GM23338 (cell line): ENCODE data around the gene ZNF865. TPM values are rescaled to one million over a fixed set of nuclear protein-coding genes. Genes with fewer than 3 reads are reported as not detected.

Source experiments
- ATAC-seq: fragments of 200-7000 bp; cut with Tn5 transposase; 3 replicates; pipeline ENCODE4 v1.9.1; 2020
- DNase-seq: peaks from one replicate; pipeline ENCODE4 v3.0.0-alpha.2; 2015; ENCODE audit warnings: low spot score
- H2AFZ ChIP-seq: fragments of 200-600 bp; sonication (generic); 2 replicates; pipeline ENCODE4 v1.8.0; 2016; ENCODE audit warnings: antibody characterized with exemption, mild to moderate bottlenecking, moderate library complexity
- H3F3A ChIP-seq: fragments of 200-600 bp; sonication (generic); replicated peaks from 2 replicates; pipeline ENCODE4 v1.8.0; 2017; ENCODE audit warnings: antibody characterized with exemption, mixed run types, low read depth
- H3K27ac ChIP-seq: fragments of 200-600 bp; sonication (generic); 2 replicates; pipeline ENCODE4 v1.6.1; 2016; ENCODE audit warnings: low read depth
- H3K27me3 ChIP-seq: fragments of 200-600 bp; sonication (generic); 2 replicates; pipeline ENCODE4 v1.8.0; 2016; ENCODE audit warnings: mild to moderate bottlenecking, mixed run types, moderate library complexity; ENCODE audit not compliant: insufficient read depth
- H3K36me3 ChIP-seq: fragments of 200-600 bp; sonication (generic); 2 replicates; pipeline ENCODE4 v1.8.0; 2016; ENCODE audit warnings: mild to moderate bottlenecking; ENCODE audit not compliant: insufficient read depth
- H3K4me1 ChIP-seq: fragments of 200-600 bp; sonication (generic); 2 replicates; pipeline ENCODE4 v1.8.0; 2016; ENCODE audit warnings: mild to moderate bottlenecking, moderate library complexity; ENCODE audit not compliant: insufficient read depth
- H3K4me2 ChIP-seq: fragments of 200-600 bp; sonication (generic); 2 replicates; pipeline ENCODE4 v1.7.1; 2017; ENCODE audit warnings: mixed run types
- H3K4me3 ChIP-seq: fragments of 200-600 bp; sonication (generic); 2 replicates; pipeline ENCODE4 v1.6.1; 2016; ENCODE audit warnings: mixed run types
- H3K79me2 ChIP-seq: fragments of 200-600 bp; sonication (generic); replicated peaks from 2 replicates; pipeline ENCODE4 v1.8.0; 2017; ENCODE audit warnings: mild to moderate bottlenecking; ENCODE audit not compliant: insufficient read depth
- H3K9me2 ChIP-seq: fragments of 200-600 bp; sonication (generic); 2 replicates; pipeline ENCODE4 v1.8.0; 2017; ENCODE audit not compliant: insufficient read depth
- H4K20me1 ChIP-seq: fragments of 200-600 bp; sonication (generic); replicated peaks from 2 replicates; pipeline ENCODE4 v1.8.0; 2017; ENCODE audit warnings: mild to moderate bottlenecking; ENCODE audit not compliant: insufficient read depth
- H3K27ac Mint-ChIP-seq: 2 replicates; pipeline ENCODE4 v1.8.0; 2020; ENCODE audit warnings: inconsistent platforms, mild to moderate bottlenecking, moderate library complexity, mixed read lengths
- H3K27me3 Mint-ChIP-seq: 3 replicates; pipeline ENCODE4 v1.8.0; 2022; ENCODE audit warnings: low read depth, mild to moderate bottlenecking, moderate library complexity, mixed read lengths, inconsistent platforms; ENCODE audit not compliant: insufficient read depth, poor library complexity
- H3K36me3 Mint-ChIP-seq: 3 replicates; pipeline ENCODE4 v1.8.0; 2021; ENCODE audit warnings: low read depth, mild to moderate bottlenecking, inconsistent platforms, moderate library complexity, mixed read lengths
- H3K4me1 Mint-ChIP-seq: 3 replicates; pipeline ENCODE4 v1.8.0; 2020; ENCODE audit warnings: mild to moderate bottlenecking, inconsistent platforms, mixed read lengths
- H3K4me3 Mint-ChIP-seq: 3 replicates; pipeline ENCODE4 v1.8.0; 2021; ENCODE audit warnings: moderate library complexity, mild to moderate bottlenecking, inconsistent platforms, mixed read lengths
- H3K9me3 Mint-ChIP-seq: 3 replicates; pipeline ENCODE4 v1.8.0; 2020; ENCODE audit warnings: moderate library complexity, mild to moderate bottlenecking, inconsistent platforms, mixed read lengths
- CREB1 ChIP-seq: fragments of 250-450 bp; sonication (Bioruptor Pico); IDR thresholded peaks from 2 replicates; pipeline ENCODE4 v1.5.0; 2020; ENCODE audit warnings: low read depth, mild to moderate bottlenecking, moderate library complexity
- EZH2 ChIP-seq: fragments of 200-600 bp; sonication (generic); IDR thresholded peaks from one replicate; pipeline ENCODE4 v1.8.0; 2017; ENCODE audit warnings: antibody characterized with exemption, mild to moderate bottlenecking, low read depth; ENCODE audit not compliant: unreplicated experiment
- EZH2phosphoT487 ChIP-seq: fragments of 200-600 bp; sonication (generic); IDR thresholded peaks from one replicate; pipeline ENCODE4 v1.8.1; 2018; ENCODE audit warnings: antibody characterized with exemption; ENCODE audit not compliant: unreplicated experiment
- POLR2AphosphoS5 ChIP-seq: IDR thresholded peaks from 2 replicates; pipeline ENCODE4 v1.6.1; 2016; ENCODE audit warnings: antibody characterized with exemption, low read depth
- STAT1 ChIP-seq: IDR thresholded peaks from one replicate; pipeline ENCODE4 v1.6.1; 2016; ENCODE audit warnings: antibody characterized with exemption; ENCODE audit not compliant: unreplicated experiment
- ZNF114 ChIP-seq: fragments of 250-450 bp; sonication (Bioruptor Pico); IDR thresholded peaks from 2 replicates; pipeline ENCODE4 v1.5.0; 2020; ENCODE audit warnings: mild to moderate bottlenecking, moderate library complexity
- polyA plus RNA-seq: library from polyadenylated mRNA; unstranded; fragments of >200 nt; fragmentation: Nextera tagmentation; extraction: Ambion mirVana; gene quantifications from 2 replicates; pipeline ENCODE4 v1.2.1, GENCODE V29; 2016
- total RNA-seq: library from RNA; depleted of rRNA; stranded (reverse); fragments of >200 nt; shearing (Covaris generic); gene quantifications from 2 replicates; pipeline ENCODE4 v1.2.3, GENCODE V29; 2014
- TF ChIP-seq, protein P1 (sequence below): fragments of 250-450 bp; sonication (Bioruptor Pico); IDR thresholded peaks from 2 replicates; pipeline ENCODE4 v1.5.0; 2020; ENCODE audit warnings: mild to moderate bottlenecking, moderate library complexity
- TF ChIP-seq, protein P2 (sequence below): IDR thresholded peaks from 2 replicates; pipeline ENCODE4 v1.6.1; 2016; ENCODE audit warnings: antibody characterized with exemption

The ZNF865 gene
- total and polyA plus RNA-seq, 2 experiments from 2014 or later: 2.2 to 12.1 TPM

DNA sequence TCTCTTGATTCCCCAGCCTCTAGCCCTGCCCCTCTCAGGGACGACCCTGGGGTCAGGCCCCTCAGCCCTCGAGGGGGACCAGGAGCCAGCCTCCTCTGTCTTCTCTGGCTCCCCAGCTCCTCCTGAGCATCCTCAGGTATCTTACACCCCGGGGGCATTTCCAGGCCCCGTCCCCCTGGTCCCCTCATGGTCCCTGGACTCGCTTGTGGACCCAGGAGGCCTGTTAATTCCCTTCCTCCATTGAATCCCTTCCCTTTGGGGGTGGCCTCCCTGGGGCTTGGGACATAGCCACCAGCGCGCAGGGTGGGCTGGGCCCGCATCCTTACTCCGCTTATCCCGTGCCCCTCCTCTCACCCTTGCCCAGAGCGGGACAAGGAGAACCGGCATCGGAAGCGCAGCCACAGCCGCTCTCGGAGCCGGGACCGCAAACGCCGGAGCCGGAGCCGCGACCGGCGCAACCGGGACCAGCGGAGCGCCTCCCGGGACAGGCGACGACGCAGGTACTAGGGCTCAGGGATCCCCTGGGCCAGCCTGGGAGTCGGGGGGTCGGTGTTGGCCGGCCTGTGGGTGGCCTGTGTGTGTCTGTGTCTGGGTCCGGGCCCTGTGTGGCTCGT is 53.5 kb downstream of the ZNF865 start (continued):
- TF ChIP-seq, protein P1, sequence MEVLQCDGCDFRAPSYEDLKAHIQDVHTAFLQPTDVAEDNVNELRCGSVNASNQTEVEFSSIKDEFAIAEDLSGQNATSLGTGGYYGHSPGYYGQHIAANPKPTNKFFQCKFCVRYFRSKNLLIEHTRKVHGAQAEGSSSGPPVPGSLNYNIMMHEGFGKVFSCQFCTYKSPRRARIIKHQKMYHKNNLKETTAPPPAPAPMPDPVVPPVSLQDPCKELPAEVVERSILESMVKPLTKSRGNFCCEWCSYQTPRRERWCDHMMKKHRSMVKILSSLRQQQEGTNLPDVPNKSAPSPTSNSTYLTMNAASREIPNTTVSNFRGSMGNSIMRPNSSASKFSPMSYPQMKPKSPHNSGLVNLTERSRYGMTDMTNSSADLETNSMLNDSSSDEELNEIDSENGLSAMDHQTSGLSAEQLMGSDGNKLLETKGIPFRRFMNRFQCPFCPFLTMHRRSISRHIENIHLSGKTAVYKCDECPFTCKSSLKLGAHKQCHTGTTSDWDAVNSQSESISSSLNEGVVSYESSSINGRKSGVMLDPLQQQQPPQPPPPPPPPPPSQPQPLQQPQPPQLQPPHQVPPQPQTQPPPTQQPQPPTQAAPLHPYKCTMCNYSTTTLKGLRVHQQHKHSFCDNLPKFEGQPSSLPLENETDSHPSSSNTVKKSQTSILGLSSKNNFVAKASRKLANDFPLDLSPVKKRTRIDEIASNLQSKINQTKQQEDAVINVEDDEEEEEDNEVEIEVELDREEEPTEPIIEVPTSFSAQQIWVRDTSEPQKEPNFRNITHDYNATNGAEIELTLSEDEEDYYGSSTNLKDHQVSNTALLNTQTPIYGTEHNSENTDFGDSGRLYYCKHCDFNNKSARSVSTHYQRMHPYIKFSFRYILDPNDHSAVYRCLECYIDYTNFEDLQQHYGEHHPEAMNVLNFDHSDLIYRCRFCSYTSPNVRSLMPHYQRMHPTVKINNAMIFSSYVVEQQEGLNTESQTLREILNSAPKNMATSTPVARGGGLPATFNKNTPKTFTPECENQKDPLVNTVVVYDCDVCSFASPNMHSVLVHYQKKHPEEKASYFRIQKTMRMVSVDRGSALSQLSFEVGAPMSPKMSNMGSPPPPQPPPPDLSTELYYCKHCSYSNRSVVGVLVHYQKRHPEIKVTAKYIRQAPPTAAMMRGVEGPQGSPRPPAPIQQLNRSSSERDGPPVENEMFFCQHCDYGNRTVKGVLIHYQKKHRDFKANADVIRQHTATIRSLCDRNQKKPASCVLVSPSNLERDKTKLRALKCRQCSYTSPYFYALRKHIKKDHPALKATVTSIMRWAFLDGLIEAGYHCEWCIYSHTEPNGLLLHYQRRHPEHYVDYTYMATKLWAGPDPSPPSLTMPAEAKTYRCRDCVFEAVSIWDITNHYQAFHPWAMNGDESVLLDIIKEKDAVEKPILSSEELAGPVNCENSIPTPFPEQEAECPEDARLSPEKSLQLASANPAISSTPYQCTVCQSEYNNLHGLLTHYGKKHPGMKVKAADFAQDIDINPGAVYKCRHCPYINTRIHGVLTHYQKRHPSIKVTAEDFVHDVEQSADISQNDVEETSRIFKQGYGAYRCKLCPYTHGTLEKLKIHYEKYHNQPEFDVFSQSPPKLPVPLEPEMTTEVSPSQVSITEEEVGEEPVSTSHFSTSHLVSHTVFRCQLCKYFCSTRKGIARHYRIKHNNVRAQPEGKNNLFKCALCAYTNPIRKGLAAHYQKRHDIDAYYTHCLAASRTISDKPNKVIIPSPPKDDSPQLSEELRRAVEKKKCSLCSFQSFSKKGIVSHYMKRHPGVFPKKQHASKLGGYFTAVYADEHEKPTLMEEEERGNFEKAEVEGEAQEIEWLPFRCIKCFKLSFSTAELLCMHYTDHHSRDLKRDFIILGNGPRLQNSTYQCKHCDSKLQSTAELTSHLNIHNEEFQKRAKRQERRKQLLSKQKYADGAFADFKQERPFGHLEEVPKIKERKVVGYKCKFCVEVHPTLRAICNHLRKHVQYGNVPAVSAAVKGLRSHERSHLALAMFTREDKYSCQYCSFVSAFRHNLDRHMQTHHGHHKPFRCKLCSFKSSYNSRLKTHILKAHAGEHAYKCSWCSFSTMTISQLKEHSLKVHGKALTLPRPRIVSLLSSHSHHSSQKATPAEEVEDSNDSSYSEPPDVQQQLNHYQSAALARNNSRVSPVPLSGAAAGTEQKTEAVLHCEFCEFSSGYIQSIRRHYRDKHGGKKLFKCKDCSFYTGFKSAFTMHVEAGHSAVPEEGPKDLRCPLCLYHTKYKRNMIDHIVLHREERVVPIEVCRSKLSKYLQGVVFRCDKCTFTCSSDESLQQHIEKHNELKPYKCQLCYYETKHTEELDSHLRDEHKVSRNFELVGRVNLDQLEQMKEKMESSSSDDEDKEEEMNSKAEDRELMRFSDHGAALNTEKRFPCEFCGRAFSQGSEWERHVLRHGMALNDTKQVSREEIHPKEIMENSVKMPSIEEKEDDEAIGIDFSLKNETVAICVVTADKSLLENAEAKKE (CRISPR knock-in tag): no peak
- no peak for TF ChIP-seq CREB1 (CRISPR knock-in tag)
- TF ChIP-seq STAT1: no peak
- TF ChIP-seq, protein P2, sequence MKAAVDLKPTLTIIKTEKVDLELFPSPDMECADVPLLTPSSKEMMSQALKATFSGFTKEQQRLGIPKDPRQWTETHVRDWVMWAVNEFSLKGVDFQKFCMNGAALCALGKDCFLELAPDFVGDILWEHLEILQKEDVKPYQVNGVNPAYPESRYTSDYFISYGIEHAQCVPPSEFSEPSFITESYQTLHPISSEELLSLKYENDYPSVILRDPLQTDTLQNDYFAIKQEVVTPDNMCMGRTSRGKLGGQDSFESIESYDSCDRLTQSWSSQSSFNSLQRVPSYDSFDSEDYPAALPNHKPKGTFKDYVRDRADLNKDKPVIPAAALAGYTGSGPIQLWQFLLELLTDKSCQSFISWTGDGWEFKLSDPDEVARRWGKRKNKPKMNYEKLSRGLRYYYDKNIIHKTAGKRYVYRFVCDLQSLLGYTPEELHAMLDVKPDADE: no peak
- TF ChIP-seq EZH2phosphoT487: no peak
- TF ChIP-seq POLR2AphosphoS5: no peak

DNA sequence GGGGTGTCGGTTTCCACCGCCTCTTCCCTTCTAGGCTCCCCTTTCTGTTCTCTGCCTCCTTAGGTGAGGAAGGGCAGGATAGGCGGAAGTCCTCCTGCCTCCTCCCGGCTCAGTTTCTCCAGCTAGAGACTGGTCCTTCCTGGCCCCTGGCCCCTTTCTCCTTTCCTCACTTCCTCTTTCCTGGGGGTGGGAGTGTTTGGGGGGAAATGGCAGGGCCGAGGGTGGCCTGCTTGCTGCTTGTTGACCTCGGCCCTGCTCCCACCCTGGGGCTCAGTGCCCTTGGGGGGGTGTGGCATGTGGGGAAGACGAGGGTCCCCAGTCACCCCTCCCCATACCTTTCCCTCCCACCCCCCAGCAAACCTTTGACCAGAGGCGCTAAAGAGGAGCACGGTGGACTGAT is 54.4 kb downstream of the ZNF865 start:
- Histone ChIP-seq H4K20me1 (peaks cover 62% of the 10 kb centered on the region), H3K79me2 (peaks cover 94% of the 10 kb centered on the region), H3K4me2 (no peak overlapping the region), H2AFZ (no peak overlapping the region), H3K27ac (no peak overlapping the region), H3K36me3 (peaks cover 28% of the 10 kb centered on the region), H3K27me3 (no peaks in the 10 kb centered on the region), H3K4me1 (peaks cover 27% of the 10 kb centered on the region), H3F3A (peaks cover 22% of the 10 kb centered on the region), H3K4me3 (no peak overlapping the region), H3K9me2 (no peaks in the 10 kb centered on the region)
- Mint-ChIP-seq H3K4me3 (peak overlapping the region; percentile 35; the same call in 1 of the 3 replicates), H3K27me3 (peaks cover 16% of the 10 kb centered on the region), H3K4me1 (peaks cover 36% of the 10 kb centered on the region), H3K36me3 (peaks cover 79% of the 10 kb centered on the region), H3K9me3 (no peaks in the 10 kb centered on the region; the same call in 1 of the 3 replicates), H3K27ac (peak overlapping the region; percentile 24; the same call in 1 of the 2 replicates)
- DNase-seq: no peak
- no peak for ATAC-seq
- TF ChIP-seq ZNF114 (no peak), EZH2 (no peak), STAT1 (no peak), CREB1 (CRISPR knock-in tag) (no peak)
- TF ChIP-seq, protein P1 (CRISPR knock-in tag): no peak
